A673 (cell line): ENCODE measurements around the gene CMTM3.

Experiments
- CTCF ChIP-seq: fragments of 300-800, 200-600 bp; sonication (generic); conservative IDR thresholded peaks from 2 replicates; pipeline ENCODE4 v1.5.1; 2017; ENCODE audit warnings: low read depth, mild to moderate bottlenecking, antibody characterized with exemption, low read length, moderate library complexity, mixed read lengths
- EZH2 ChIP-seq: fragments of 200-600 bp; sonication (generic); IDR thresholded peaks from 2 replicates; pipeline ENCODE4 v1.6.1; 2017; ENCODE audit warnings: borderline replicate concordance, low read depth, mild to moderate bottlenecking, mixed read lengths, antibody characterized with exemption, low read length; ENCODE audit not compliant: poor library complexity, severe bottlenecking

DNA sequence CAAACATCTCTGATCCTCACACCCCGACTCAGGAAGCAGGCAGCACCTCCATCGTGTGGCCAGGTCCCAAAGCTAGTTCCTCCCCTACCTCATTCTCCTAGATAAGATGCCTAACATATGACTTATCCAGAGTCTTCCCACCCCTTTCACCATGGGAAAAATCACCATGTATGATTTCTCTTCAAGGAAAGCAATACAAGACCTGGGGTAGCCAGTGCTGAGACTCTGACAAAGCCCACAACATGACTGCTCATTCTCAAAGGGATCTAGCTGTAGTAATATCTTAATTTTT is 46.9 kb downstream of the CMTM3 start:
- TF ChIP-seq CTCF (no peak), EZH2 (no peak)
